Brain microvascular endothelial cell (primary cell): ENCODE results near the gene TEX54.

ENCODE experiments used
- DNase-seq: peaks from one replicate; pipeline ENCODE4 v3.0.0-alpha.2; 2020
- H3K27ac ChIP-seq: fragments of 250-450 bp; sonication (Bioruptor Pico); 2 replicates; pipeline ENCODE4 v1.5.1; 2020; ENCODE audit warnings: mild to moderate bottlenecking, moderate library complexity
- H3K27me3 ChIP-seq: fragments of 250-450 bp; sonication (Bioruptor Pico); replicated peaks from 2 replicates; pipeline ENCODE4 v1.5.1; 2020; ENCODE audit warnings: mild to moderate bottlenecking
- H3K36me3 ChIP-seq: fragments of 250-450 bp; sonication (Bioruptor Pico); replicated peaks from 2 replicates; pipeline ENCODE4 v1.5.1; 2020; ENCODE audit warnings: mild to moderate bottlenecking
- H3K4me3 ChIP-seq: 2 replicates; pipeline ENCODE4 v1.5.1; 2011; ENCODE audit warnings: low read depth, mild to moderate bottlenecking, control low read depth, low read length, moderate library complexity
- in situ Hi-C: cut with HindIII; loops from 2 replicates; pipeline ENCODE4 v1.10.0; 2017; ENCODE audit warnings: low sequenced_read_pairs, low pct_ligation_motif_present
- TF ChIP-seq, protein P1 (sequence below): IDR thresholded peaks from 2 replicates; pipeline ENCODE4 v1.5.1; 2011; ENCODE audit warnings: low read depth, mild to moderate bottlenecking, moderate library complexity, low read length, control low read depth, inconsistent platforms; ENCODE audit errors: missing control alignments

Gene TEX54

DNA sequence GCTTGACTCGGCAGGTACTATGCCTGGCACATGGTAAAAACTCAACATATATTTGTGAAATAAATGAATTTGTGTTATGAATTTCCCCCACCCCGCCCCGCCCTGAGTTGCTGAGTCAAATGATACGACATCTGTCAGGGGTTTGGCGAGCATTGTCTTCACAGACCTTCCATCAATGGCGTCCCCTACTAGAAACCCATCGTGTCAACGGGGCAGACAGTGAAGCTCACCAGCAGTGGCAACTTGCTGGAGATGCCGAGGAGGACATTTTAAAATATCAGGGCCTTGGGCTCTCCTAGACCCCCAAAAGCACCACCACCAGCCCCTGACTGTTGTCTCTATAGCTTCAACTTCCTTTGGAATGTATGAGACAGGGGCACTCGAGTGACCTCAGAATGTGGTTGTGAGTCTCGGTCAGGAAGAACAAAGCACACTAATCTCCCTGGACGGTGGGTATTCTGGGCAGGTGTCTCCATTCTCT lies 26.6 kb downstream of the TEX54 start:
- in situ Hi-C loops = no loop called here
- peaks cover 23% of the 10 kb centered on the region for H3K36me3 ChIP-seq
- H3K4me3 ChIP-seq = peak overlapping the region; percentile 75
- H3K27ac ChIP-seq = peak overlapping the region; percentile 18
- no peak for DNase-seq
- TF ChIP-seq, protein P1, sequence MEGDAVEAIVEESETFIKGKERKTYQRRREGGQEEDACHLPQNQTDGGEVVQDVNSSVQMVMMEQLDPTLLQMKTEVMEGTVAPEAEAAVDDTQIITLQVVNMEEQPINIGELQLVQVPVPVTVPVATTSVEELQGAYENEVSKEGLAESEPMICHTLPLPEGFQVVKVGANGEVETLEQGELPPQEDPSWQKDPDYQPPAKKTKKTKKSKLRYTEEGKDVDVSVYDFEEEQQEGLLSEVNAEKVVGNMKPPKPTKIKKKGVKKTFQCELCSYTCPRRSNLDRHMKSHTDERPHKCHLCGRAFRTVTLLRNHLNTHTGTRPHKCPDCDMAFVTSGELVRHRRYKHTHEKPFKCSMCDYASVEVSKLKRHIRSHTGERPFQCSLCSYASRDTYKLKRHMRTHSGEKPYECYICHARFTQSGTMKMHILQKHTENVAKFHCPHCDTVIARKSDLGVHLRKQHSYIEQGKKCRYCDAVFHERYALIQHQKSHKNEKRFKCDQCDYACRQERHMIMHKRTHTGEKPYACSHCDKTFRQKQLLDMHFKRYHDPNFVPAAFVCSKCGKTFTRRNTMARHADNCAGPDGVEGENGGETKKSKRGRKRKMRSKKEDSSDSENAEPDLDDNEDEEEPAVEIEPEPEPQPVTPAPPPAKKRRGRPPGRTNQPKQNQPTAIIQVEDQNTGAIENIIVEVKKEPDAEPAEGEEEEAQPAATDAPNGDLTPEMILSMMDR = no peak
- H3K27me3 ChIP-seq = no peaks in the 10 kb centered on the region

DNA sequence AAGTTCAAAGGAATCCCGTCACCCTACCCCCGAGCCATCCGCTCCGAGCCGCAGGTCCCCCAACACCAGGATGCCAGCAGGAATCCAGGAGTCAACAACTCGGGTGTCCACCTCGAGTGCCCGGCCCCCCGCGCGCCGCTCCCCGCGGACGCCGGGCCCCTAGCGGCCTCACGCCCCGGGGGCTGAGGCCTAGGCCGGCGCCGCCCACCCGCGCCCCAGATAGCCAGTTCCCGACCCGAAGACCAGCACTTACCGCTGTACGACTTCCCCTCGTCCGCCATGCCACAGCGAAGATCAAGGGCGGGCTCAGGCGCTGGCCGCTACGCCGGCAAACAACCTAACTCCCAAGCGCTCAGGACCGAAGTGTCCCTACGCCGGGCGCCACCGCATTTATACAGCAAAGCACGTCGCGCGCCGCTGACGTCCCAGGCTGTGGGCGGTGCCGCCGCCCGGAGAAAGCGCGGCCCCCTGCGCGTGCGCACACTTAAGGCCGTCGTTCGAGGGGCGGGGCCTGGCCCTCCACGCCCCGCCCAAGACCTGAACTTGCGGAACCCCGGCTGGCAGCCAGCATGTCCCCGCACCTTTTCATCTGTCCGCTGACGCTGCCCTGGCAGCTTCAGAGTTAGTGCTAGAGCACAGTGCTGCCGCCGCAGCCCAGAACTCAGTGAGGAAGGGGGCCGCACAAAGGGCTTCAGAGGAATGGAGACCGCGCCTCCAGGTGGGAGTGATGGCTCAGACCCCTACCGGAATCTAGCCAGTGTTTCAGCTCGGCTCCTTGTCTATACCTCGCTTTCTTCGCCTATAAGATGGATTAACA lies 27.4 kb downstream of the TEX54 start, which contains the start of gene NXF1:
NXF1 (minus strand) TSS at position 365 of the 817 bp plus-strand sequence; CDS start at position 281, 84 bp downstream.
- peak; percentile 85 for DNase-seq
- in situ Hi-C loops = no loop called here
- peaks cover 28% of the 10 kb centered on the region for H3K36me3 ChIP-seq
- peak within 1 kb of the TSS; percentile 50 for H3K27ac ChIP-seq
- TF ChIP-seq, protein P1 = peak; percentile 39
- H3K27me3 ChIP-seq = no peaks in the 10 kb centered on the region
- H3K4me3 ChIP-seq = peak within 1 kb of the TSS; percentile 75

GRCh38 chr11:62804310-62805075 lies 28.1 kb downstream of the TEX54 start:
- peak overlapping the region; percentile 50 for H3K27ac ChIP-seq
- H3K36me3 ChIP-seq = peaks cover 36% of the 10 kb centered on the region
- TF ChIP-seq, protein P1 = no peak
- in situ Hi-C loops = no loop called here
- no peaks in the 10 kb centered on the region for H3K27me3 ChIP-seq
- DNase-seq = peak; percentile 29
- H3K4me3 ChIP-seq = peak overlapping the region; percentile 75

DNA sequence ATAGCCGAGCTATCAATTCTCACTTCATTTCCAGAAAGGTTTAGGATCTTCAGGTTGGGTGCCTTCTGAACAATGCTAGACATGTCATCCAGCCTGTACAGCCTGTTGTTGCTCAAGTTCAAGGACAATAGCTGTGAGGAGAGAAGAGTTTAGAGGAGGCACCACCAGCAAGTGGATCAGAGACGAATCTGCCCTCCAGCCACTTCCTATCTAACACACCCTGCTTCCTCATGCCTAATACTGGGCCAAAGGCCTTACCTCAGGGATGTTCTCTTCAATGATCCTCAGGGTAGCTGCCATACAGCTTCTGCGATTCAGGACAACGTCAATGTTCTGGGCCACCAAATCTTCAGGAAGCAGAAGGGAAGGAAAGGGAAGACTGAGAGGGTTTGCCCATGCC lies 31.6 kb downstream of the TEX54 start:
- Histone ChIP-seq H3K36me3 (peaks cover 64% of the 10 kb centered on the region), H3K27ac (no peak overlapping the region), H3K4me3 (no peak overlapping the region), H3K27me3 (no peaks in the 10 kb centered on the region)
- DNase-seq = no peak
- TF ChIP-seq, protein P1 = no peak
- in situ Hi-C loops = no loop called here

DNA sequence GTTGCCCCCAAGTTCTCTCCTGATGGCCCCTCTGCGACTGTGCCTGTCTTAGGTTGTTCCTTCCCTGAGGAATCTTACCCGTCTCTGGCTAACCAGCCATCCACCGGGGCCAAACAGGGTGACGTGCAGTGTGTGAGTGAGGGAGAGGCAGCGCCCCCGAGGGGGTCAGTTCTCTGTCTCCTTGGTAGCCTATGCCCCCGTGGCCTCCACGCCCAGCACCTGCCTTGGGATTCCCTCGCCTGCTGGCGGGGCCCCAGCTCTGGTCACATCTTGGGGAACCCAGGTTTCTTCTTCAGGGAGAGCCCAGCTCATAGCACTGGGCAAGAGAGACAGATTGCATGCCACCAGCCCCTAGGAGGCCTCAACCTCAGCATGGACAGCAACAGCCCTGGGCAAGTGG lies 33.2 kb downstream of the TEX54 start:
- peaks cover 80% of the 10 kb centered on the region for H3K36me3 ChIP-seq
- H3K27ac ChIP-seq = no peak overlapping the region
- no peak for DNase-seq
- TF ChIP-seq, protein P1 = no peak
- in situ Hi-C loops = no loop called here
- H3K27me3 ChIP-seq = no peaks in the 10 kb centered on the region
- H3K4me3 ChIP-seq = no peak overlapping the region
